BLaER1 treated with 17β-estradiol and CSF1 and Interleukin-3, amounts not matched to agents 10 nM and 100 nM (cell line): ENCODE results near the gene COX11.

ENCODE experiments used
- H3K27ac ChIP-seq, 11 experiments: shearing (Covaris generic); formaldehyde crosslinking; 2 replicates each; pipeline ENCODE4 v1.8.1; 2022
- H3K27me3 ChIP-seq, 11 experiments: shearing (Covaris generic); formaldehyde crosslinking; 2 replicates each; pipeline ENCODE4 v1.8.1; 2022
- H3K36me3 ChIP-seq, 11 experiments: shearing (Covaris generic); formaldehyde crosslinking; 2 replicates each; pipeline ENCODE4 v1.8.1; 2022
- H3K4me1 ChIP-seq, 10 experiments: shearing (Covaris generic); formaldehyde crosslinking; 2 replicates each; pipeline ENCODE4 v1.8.1; 2022
- H3K4me2 ChIP-seq, 11 experiments: shearing (Covaris generic); formaldehyde crosslinking; 2 replicates each; pipeline ENCODE4 v1.8.1; 2022
- H3K4me3 ChIP-seq, 10 experiments: shearing (Covaris generic); formaldehyde crosslinking; 2 replicates each; pipeline ENCODE4 v1.8.1; 2022
- H3K9ac ChIP-seq, 11 experiments: shearing (Covaris generic); formaldehyde crosslinking; 2 replicates each; pipeline ENCODE4 v1.8.1; 2022
- H3K9me3 ChIP-seq, 11 experiments: shearing (Covaris generic); formaldehyde crosslinking; replicated peaks in 1 of 11; 2 replicates each; pipeline ENCODE4 v1.8.1; 2022
- H4K20me1 ChIP-seq, 11 experiments: shearing (Covaris generic); formaldehyde crosslinking; 2 replicates each; pipeline ENCODE4 v1.8.1; 2022
- Cebpa-rat ChIP-seq, 11 experiments: shearing (Covaris generic); IDR thresholded peaks; 2 replicates each; pipeline ENCODE4 v1.8.1; 2022

The COX11 gene

GRCh38 chr17:54948380-54948779 lies 20.1 kb downstream of the COX11 start:
- H3K9ac ChIP-seq, result no peak overlapping the region
- peaks cover 0 to 10% (median 2%) of the 10 kb centered on the region in 10 experiments; a peak in 3 of 20 replicates for H3K4me1 ChIP-seq
- H3K4me3 ChIP-seq, result no peak overlapping the region
- H3K27ac ChIP-seq, result no peak overlapping the region
- H3K36me3 ChIP-seq, result peaks cover 0 to 14% (median 6%) of the 10 kb centered on the region in 11 experiments; a peak in 13 of 22 replicates
- H3K27me3 ChIP-seq, result no peaks in the 10 kb centered on the region
- no peak for TF ChIP-seq Cebpa-rat (IDR thresholded peaks at IDR 0.05)
- no peaks in the 10 kb centered on the region for H4K20me1 ChIP-seq
- H3K4me2 ChIP-seq, result peak overlapping the region in 3 of 11 experiments; percentile 3 to 26 (median 10); a peak in 1 of 22 replicates
- H3K9me3 ChIP-seq, result no peaks in the 10 kb centered on the region

GRCh38 chr17:54947396-54947795 lies 21.1 kb downstream of the COX11 start:
- Histone ChIP-seq H3K9me3 (no peaks in the 10 kb centered on the region), H4K20me1 (no peaks in the 10 kb centered on the region), H3K4me3 (no peak overlapping the region), H3K27me3 (no peaks in the 10 kb centered on the region), H3K27ac (no peak overlapping the region), H3K4me1 (peaks cover 0 to 10% (median 2%) of the 10 kb centered on the region in 10 experiments; a peak in 3 of 20 replicates), H3K4me2 (no peak overlapping the region), H3K36me3 (peaks cover 0 to 9% (median 0%) of the 10 kb centered on the region in 11 experiments; a peak in 5 of 22 replicates), H3K9ac (no peak overlapping the region)
- no peak for TF ChIP-seq Cebpa-rat (IDR thresholded peaks at IDR 0.05)

GRCh38 chr17:54945671-54946070 lies 22.8 kb downstream of the COX11 start:
- TF ChIP-seq Cebpa-rat (IDR thresholded peaks at IDR 0.05), result no peak
- Histone ChIP-seq H3K4me1 (peaks cover 0 to 10% (median 2%) of the 10 kb centered on the region in 10 experiments; a peak in 3 of 20 replicates), H3K9ac (no peak overlapping the region), H3K4me3 (no peak overlapping the region), H3K4me2 (no peak overlapping the region), H3K27me3 (no peaks in the 10 kb centered on the region), H3K27ac (no peak overlapping the region), H4K20me1 (no peaks in the 10 kb centered on the region), H3K9me3 (no peaks in the 10 kb centered on the region), H3K36me3 (0 out of 22 replicates have a peak, but pooled peaks cover 0 to under 1% (median 0%) of the 10 kb centered on the region in 11 experiments)

- Histone ChIP-seq H4K20me1 (no peaks in the 10 kb centered on the region), H3K4me2 (no peak overlapping the region), H3K9me3 (no peaks in the 10 kb centered on the region), H3K27ac (no peak overlapping the region), H3K4me1 (peaks cover 0 to 10% (median 2%) of the 10 kb centered on the region in 10 experiments; a peak in 3 of 20 replicates), H3K4me3 (no peak overlapping the region), H3K9ac (no peak overlapping the region), H3K36me3 (no peaks in the 10 kb centered on the region), H3K27me3 (no peaks in the 10 kb centered on the region)
- TF ChIP-seq Cebpa-rat (IDR thresholded peaks at IDR 0.05), result no peak
Measured at GRCh38 chr17:54945231-54945630, 23.2 kb downstream of the COX11 start.

GRCh38 chr17:54944796-54945195 lies 23.7 kb downstream of the COX11 start:
- H3K4me1 ChIP-seq, result peaks cover 0 to 10% (median 2%) of the 10 kb centered on the region in 10 experiments; a peak in 3 of 20 replicates
- no peak overlapping the region for H3K4me2 ChIP-seq
- no peak overlapping the region for H3K4me3 ChIP-seq
- H3K27me3 ChIP-seq, result no peaks in the 10 kb centered on the region
- H4K20me1 ChIP-seq, result no peaks in the 10 kb centered on the region
- TF ChIP-seq Cebpa-rat (IDR thresholded peaks at IDR 0.05), result no peak
- no peak overlapping the region for H3K27ac ChIP-seq
- no peaks in the 10 kb centered on the region for H3K9me3 ChIP-seq
- H3K9ac ChIP-seq, result no peak overlapping the region
- H3K36me3 ChIP-seq, result no peaks in the 10 kb centered on the region

- H3K4me3 ChIP-seq, result no peak overlapping the region
- H3K27me3 ChIP-seq, result no peaks in the 10 kb centered on the region
- no peaks in the 10 kb centered on the region for H3K4me1 ChIP-seq
- no peaks in the 10 kb centered on the region for H3K36me3 ChIP-seq
- no peak overlapping the region for H3K4me2 ChIP-seq
- no peaks in the 10 kb centered on the region for H4K20me1 ChIP-seq
- H3K9ac ChIP-seq, result no peak overlapping the region
- no peaks in the 10 kb centered on the region for H3K9me3 ChIP-seq
- TF ChIP-seq Cebpa-rat (IDR thresholded peaks at IDR 0.05), result no peak
- H3K27ac ChIP-seq, result no peak overlapping the region
Measured at GRCh38 chr17:54941285-54941684, 27.2 kb downstream of the COX11 start.

- Histone ChIP-seq H3K4me3 (no peak overlapping the region), H3K4me2 (no peak overlapping the region), H3K4me1 (no peaks in the 10 kb centered on the region), H3K9me3 (no peaks in the 10 kb centered on the region), H3K9ac (no peak overlapping the region), H4K20me1 (no peaks in the 10 kb centered on the region), H3K27ac (no peak overlapping the region), H3K27me3 (no peaks in the 10 kb centered on the region), H3K36me3 (no peaks in the 10 kb centered on the region)
- TF ChIP-seq Cebpa-rat (IDR thresholded peaks at IDR 0.05), result no peak
Measured at GRCh38 chr17:54937426-54937825, 31.0 kb downstream of the COX11 start.

- Histone ChIP-seq H4K20me1 (no peaks in the 10 kb centered on the region), H3K4me3 (no peak overlapping the region), H3K9me3 (no peaks in the 10 kb centered on the region), H3K4me2 (no peak overlapping the region), H3K9ac (no peak overlapping the region), H3K27me3 (no peaks in the 10 kb centered on the region), H3K36me3 (no peaks in the 10 kb centered on the region), H3K4me1 (no peaks in the 10 kb centered on the region), H3K27ac (no peak overlapping the region)
- TF ChIP-seq Cebpa-rat (IDR thresholded peaks at IDR 0.05), result no peak
Measured at GRCh38 chr17:54937018-54937417, 31.4 kb downstream of the COX11 start.

GRCh38 chr17:54935471-54935870 lies 33.0 kb downstream of the COX11 start:
- Histone ChIP-seq H3K36me3 (no peaks in the 10 kb centered on the region), H4K20me1 (no peaks in the 10 kb centered on the region), H3K4me1 (no peaks in the 10 kb centered on the region), H3K9me3 (no peaks in the 10 kb centered on the region), H3K27ac (no peak overlapping the region), H3K4me2 (no peak overlapping the region), H3K4me3 (no peak overlapping the region), H3K9ac (no peak overlapping the region), H3K27me3 (no peaks in the 10 kb centered on the region)
- TF ChIP-seq Cebpa-rat (IDR thresholded peaks at IDR 0.05), result no peak

GRCh38 chr17:54933921-54934320 lies 34.5 kb downstream of the COX11 start:
- no peak for TF ChIP-seq Cebpa-rat (IDR thresholded peaks at IDR 0.05)
- Histone ChIP-seq H3K4me1 (no peaks in the 10 kb centered on the region), H3K4me2 (no peak overlapping the region), H4K20me1 (no peaks in the 10 kb centered on the region), H3K36me3 (no peaks in the 10 kb centered on the region), H3K4me3 (no peak overlapping the region), H3K9me3 (no peaks in the 10 kb centered on the region), H3K9ac (no peak overlapping the region), H3K27me3 (no peaks in the 10 kb centered on the region), H3K27ac (no peak overlapping the region)
